ENCODE measurements around the gene NRAP.

NRAP gene

DNA sequence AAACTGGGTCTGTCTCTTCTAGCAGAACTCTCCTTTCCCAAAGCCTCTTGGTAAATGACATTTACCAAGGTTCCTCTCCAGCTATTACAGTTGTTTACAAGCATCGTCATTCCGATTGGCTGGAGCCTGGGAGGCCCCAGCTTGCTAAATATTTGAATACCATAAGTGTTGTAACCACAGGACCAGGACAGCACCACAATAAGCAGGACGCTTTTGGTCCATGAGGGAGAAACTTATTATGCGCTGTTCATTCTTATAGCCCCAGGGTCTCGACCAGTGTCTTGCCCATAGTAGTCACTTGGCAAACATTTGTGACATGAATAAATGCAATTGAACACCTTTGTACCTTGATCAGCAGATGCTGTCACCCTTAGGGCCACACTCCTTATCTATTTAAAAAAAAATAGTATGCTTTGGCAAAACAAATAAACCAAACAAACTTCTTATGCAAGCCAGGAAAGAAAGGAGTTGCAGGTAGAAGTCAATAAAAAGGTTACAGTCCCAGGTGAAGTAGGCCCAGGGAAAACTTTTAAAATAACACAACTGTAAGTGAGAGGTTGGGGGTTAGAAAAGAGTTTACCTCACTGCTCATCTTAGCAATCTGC, 32.8 kb downstream of the NRAP start:
- Histone ChIP-seq H4K20me1 (ENCODE audit: insufficient read depth, low read length, poor library complexity, severe bottlenecking) (no peaks in the 10 kb centered on the region), H3K9ac (ENCODE audit: low read depth, low read length, poor library complexity, severe bottlenecking) (no peak overlapping the region), H3F3A (ENCODE audit: low read depth) (no peaks in the 10 kb centered on the region), H3K4me2 (ENCODE audit: low read depth, low read length, poor library complexity, severe bottlenecking) (no peak overlapping the region), H2AFZ (ENCODE audit: low read length) (no peak overlapping the region), H3K27me3 (ENCODE audit: insufficient read depth, low read length, poor library complexity, severe bottlenecking) (no peaks in the 10 kb centered on the region), H3K9me3 (ENCODE audit: insufficient read depth, low read depth, low read length) (no peaks in the 10 kb centered on the region), H3K9me2 (replicated peaks; ENCODE audit: low read depth, low read length) (no peaks in the 10 kb centered on the region), H3K4me3 (ENCODE audit: low read length, poor library complexity, severe bottlenecking) (no peak overlapping the region), H3K79me2 (ENCODE audit: insufficient read depth, low read length) (no peaks in the 10 kb centered on the region), H3K4me1 (ENCODE audit: insufficient read depth, low read length, poor library complexity, severe bottlenecking) (no peaks in the 10 kb centered on the region), H3K36me3 (ENCODE audit: insufficient read depth, low read length) (no peaks in the 10 kb centered on the region)
- no peak for TF ChIP-seq EZH2phosphoT487 (IDR thresholded peaks at IDR 0.05; ENCODE audit: borderline replicate concordance)
- TF ChIP-seq, protein P1, sequence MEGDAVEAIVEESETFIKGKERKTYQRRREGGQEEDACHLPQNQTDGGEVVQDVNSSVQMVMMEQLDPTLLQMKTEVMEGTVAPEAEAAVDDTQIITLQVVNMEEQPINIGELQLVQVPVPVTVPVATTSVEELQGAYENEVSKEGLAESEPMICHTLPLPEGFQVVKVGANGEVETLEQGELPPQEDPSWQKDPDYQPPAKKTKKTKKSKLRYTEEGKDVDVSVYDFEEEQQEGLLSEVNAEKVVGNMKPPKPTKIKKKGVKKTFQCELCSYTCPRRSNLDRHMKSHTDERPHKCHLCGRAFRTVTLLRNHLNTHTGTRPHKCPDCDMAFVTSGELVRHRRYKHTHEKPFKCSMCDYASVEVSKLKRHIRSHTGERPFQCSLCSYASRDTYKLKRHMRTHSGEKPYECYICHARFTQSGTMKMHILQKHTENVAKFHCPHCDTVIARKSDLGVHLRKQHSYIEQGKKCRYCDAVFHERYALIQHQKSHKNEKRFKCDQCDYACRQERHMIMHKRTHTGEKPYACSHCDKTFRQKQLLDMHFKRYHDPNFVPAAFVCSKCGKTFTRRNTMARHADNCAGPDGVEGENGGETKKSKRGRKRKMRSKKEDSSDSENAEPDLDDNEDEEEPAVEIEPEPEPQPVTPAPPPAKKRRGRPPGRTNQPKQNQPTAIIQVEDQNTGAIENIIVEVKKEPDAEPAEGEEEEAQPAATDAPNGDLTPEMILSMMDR (conservative IDR thresholded peaks at IDR 0.05; ENCODE audit: low read length): no peak

GRCh38 chr10:113628607-113629153, 35.2 kb downstream of the NRAP start:
- no peaks in the 10 kb centered on the region for H3K36me3 ChIP-seq (ENCODE audit: insufficient read depth, low read length)
- H3K9me2 ChIP-seq (replicated peaks; ENCODE audit: low read depth, low read length): no peaks in the 10 kb centered on the region
- no peaks in the 10 kb centered on the region for H3K9me3 ChIP-seq (ENCODE audit: insufficient read depth, low read depth, low read length)
- H3K4me3 ChIP-seq (ENCODE audit: low read length, poor library complexity, severe bottlenecking): no peak overlapping the region
- TF ChIP-seq, protein P1 (conservative IDR thresholded peaks at IDR 0.05; ENCODE audit: low read length): no peak
- TF ChIP-seq EZH2phosphoT487 (IDR thresholded peaks at IDR 0.05; ENCODE audit: borderline replicate concordance): no peak
- no peaks in the 10 kb centered on the region for H3K27me3 ChIP-seq (ENCODE audit: insufficient read depth, low read length, poor library complexity, severe bottlenecking)
- no peaks in the 10 kb centered on the region for H3K4me1 ChIP-seq (ENCODE audit: insufficient read depth, low read length, poor library complexity, severe bottlenecking)
- no peak overlapping the region for H3K9ac ChIP-seq (ENCODE audit: low read depth, low read length, poor library complexity, severe bottlenecking)
- H2AFZ ChIP-seq (ENCODE audit: low read length): no peak overlapping the region
- H4K20me1 ChIP-seq (ENCODE audit: insufficient read depth, low read length, poor library complexity, severe bottlenecking): no peaks in the 10 kb centered on the region
- H3K4me2 ChIP-seq (ENCODE audit: low read depth, low read length, poor library complexity, severe bottlenecking): no peak overlapping the region
- no peaks in the 10 kb centered on the region for H3F3A ChIP-seq (ENCODE audit: low read depth)
- H3K79me2 ChIP-seq (ENCODE audit: insufficient read depth, low read length): no peaks in the 10 kb centered on the region

DNA sequence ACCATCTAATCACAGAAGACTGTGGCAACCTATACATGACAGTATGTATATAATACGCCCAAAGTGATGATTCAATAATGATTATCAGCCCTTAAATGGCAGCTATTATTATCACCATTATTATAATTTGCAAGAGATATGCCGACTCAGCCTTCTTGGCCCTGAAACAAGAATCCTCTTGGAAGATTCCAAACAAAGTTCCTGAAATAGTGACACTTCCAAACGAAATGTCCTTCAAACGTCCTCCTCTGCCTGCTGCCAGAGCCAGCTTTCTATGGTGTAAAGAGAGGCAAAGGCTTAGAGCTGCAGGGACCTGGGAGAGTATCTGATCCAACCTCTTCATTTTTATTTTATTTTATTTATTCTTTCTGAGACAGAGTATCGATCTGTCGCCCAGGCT, 36.0 kb downstream of the NRAP start:
- Histone ChIP-seq H2AFZ (ENCODE audit: low read length) (no peak overlapping the region), H3K27me3 (ENCODE audit: insufficient read depth, low read length, poor library complexity, severe bottlenecking) (no peaks in the 10 kb centered on the region), H3K9me3 (ENCODE audit: insufficient read depth, low read depth, low read length) (no peaks in the 10 kb centered on the region), H3K4me2 (ENCODE audit: low read depth, low read length, poor library complexity, severe bottlenecking) (no peak overlapping the region), H3K9me2 (replicated peaks; ENCODE audit: low read depth, low read length) (no peaks in the 10 kb centered on the region), H3K79me2 (ENCODE audit: insufficient read depth, low read length) (no peaks in the 10 kb centered on the region), H3F3A (ENCODE audit: low read depth) (no peaks in the 10 kb centered on the region), H4K20me1 (ENCODE audit: insufficient read depth, low read length, poor library complexity, severe bottlenecking) (no peaks in the 10 kb centered on the region), H3K4me3 (ENCODE audit: low read length, poor library complexity, severe bottlenecking) (no peak overlapping the region), H3K9ac (ENCODE audit: low read depth, low read length, poor library complexity, severe bottlenecking) (no peak overlapping the region), H3K36me3 (ENCODE audit: insufficient read depth, low read length) (no peaks in the 10 kb centered on the region), H3K4me1 (ENCODE audit: insufficient read depth, low read length, poor library complexity, severe bottlenecking) (no peaks in the 10 kb centered on the region)
- TF ChIP-seq, protein P1 (conservative IDR thresholded peaks at IDR 0.05; ENCODE audit: low read length): no peak
- no peak for TF ChIP-seq EZH2phosphoT487 (IDR thresholded peaks at IDR 0.05; ENCODE audit: borderline replicate concordance)
